ENCODE data around the gene CCDC88B.
"Not testable (repeated sequence)": the region's sequence is repeated elsewhere in the genome, so short reads cannot be mapped to it uniquely, and the experiment has no call there.

CCDC88B gene

GRCh38 chr11:64305691-64306562 lies 34.1 kb upstream of the CCDC88B start:
- DNase-seq, result peak; percentile 40 to 70

DNA sequence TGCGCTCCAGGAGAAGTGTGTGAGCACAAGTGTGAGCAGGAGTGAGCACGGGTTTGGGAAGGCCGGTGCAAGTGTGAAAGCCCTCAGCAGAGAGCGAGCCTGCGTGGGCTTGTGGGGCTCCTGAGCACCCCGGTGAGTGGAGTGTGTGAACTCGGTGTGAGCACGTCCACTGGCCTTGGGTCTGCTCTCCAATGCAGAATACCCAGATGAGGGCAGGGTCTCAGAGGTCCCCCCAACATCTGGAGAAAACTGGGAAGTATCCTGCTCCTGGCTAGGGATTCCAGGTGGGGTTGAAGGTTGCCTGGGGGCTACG lies 33.5 kb upstream of the CCDC88B start:
- no peak for DNase-seq

GRCh38 chr11:64306876-64307622 lies 33.0 kb upstream of the CCDC88B start:
- DNase-seq, result no peak

DNA sequence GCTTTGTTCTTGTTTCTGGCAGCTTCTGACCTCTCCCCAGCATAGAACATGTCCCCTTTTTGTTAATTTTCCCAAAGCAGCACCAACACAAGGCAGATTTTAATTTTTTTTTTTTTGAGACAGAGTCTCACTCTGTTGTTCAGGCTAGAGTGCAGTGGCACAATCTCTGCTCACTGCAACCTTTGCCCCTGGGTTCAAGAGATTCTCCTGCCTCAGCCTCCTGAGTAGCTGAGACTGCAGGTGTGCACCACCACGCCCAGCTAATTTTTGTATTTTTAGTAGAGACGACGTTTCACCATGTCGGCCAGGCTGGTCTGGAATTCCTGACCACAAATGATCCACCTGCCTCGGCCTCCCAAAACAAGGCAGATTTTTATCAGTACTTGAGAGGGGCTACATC lies 32.2 kb upstream of the CCDC88B start:
- not testable (repeated sequence) for DNase-seq

DNA sequence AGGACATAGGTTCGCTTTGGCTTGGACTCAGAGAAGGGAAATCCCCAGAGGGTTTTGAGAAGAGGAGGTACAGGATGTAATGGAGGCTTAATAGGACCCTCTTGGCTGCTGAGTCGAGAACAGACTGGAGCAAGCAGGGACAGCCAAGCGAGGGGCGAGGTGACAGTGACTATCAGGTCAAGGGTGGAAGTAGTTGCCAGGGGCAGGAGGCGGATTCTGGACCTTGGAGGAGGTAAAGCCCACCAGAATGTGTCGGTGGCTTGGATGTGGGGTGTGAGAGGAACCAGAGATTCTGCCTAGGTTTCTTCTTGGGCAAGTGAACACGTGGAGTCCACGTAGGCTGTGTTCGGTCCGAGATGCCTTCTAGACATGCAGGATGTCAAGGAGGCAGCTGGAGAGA lies 27.1 kb upstream of the CCDC88B start:
- DNase-seq, result no peak

GRCh38 chr11:64313491-64314145 lies 26.4 kb upstream of the CCDC88B start:
- no peak for DNase-seq

- DNase-seq, result no peak
Measured at GRCh38 chr11:64314146-64314804, 25.7 kb upstream of the CCDC88B start.

DNA sequence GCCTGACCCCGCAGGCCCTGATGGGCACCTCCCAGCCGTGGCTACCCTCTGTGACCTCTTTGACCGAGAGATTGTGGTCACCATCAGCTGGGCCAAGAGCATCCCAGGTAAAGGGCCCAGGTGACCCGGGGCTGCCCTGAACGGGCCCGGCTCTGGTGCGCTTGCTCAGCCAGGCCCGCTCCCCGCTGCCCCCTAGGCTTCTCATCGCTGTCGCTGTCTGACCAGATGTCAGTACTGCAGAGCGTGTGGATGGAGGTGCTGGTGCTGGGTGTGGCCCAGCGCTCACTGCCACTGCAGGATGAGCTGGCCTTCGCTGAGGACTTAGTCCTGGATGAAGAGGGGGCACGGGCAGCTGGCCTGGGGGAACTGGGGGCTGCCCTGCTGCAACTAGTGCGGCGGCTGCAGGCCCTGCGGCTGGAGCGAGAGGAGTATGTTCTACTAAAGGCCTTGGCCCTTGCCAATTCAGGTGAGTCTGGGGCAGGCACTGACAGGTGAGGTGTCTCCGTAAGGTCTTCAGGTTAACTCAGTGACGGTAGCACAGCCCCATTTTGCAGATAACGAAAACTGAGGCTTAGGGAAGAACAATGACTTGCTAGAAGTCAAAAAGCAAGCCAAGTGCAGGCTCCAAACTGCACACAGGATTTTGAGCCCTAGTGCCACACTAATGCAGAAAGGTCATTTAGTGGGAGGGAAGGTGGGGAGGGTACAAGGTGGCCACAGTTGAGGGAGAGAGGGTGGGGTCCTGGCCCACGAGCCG lies 25.0 kb upstream of the CCDC88B start:
- no peak for DNase-seq

- DNase-seq, result not testable (repeated sequence)
Measured at GRCh38 chr11:64315667-64316526, 24.1 kb upstream of the CCDC88B start.

- peak in 1 of 2 experiments; percentile 58 for DNase-seq
Measured at GRCh38 chr11:64316672-64317324, 23.2 kb upstream of the CCDC88B start.

DNA sequence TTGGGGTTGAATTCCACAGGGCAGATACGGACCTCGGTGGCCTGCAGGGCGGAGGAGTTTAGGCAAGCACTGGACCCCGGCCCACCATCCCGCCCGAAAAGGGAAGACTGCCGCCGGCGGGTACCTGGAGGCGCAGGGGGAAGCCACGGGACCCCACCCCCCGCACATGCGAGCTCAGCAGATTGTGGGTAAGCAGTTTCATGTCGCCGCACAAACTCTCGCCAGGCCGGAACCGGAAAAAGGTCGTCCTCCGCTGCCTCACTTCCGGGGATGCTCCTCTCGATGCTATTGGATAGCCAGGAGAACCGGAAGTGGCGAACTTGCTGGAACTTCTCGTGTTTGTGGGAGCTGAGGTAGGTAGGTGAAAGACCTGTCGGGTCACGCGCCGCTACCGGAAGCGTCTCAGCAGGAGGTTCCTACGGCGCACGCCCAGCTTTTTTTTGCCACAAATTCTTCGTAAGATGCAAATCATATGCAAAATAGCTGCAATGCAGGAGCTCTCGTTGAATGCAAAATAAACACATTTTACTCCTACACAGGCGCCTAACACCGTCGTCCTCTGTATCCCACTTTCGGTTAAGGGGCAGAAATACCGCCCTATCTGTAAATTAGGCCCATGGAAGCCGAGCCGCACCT lies 22.6 kb upstream of the CCDC88B start, which contains the start of gene TRMT112:
TSS of gene TRMT112 (minus strand) at position 235 of the 636 bp plus-strand sequence. CDS start at position 202, 33 bp downstream.
- peak; percentile 97 to 98 for DNase-seq

- DNase-seq, result peak; percentile 83 to 95
Measured at GRCh38 chr11:64317961-64318765, 21.8 kb upstream of the CCDC88B start, which contains the start of gene PRDX5. TSS of gene PRDX5 (plus strand) at chr11:64318121. CDS start at chr11:64318216, 95 bp downstream.

DNA sequence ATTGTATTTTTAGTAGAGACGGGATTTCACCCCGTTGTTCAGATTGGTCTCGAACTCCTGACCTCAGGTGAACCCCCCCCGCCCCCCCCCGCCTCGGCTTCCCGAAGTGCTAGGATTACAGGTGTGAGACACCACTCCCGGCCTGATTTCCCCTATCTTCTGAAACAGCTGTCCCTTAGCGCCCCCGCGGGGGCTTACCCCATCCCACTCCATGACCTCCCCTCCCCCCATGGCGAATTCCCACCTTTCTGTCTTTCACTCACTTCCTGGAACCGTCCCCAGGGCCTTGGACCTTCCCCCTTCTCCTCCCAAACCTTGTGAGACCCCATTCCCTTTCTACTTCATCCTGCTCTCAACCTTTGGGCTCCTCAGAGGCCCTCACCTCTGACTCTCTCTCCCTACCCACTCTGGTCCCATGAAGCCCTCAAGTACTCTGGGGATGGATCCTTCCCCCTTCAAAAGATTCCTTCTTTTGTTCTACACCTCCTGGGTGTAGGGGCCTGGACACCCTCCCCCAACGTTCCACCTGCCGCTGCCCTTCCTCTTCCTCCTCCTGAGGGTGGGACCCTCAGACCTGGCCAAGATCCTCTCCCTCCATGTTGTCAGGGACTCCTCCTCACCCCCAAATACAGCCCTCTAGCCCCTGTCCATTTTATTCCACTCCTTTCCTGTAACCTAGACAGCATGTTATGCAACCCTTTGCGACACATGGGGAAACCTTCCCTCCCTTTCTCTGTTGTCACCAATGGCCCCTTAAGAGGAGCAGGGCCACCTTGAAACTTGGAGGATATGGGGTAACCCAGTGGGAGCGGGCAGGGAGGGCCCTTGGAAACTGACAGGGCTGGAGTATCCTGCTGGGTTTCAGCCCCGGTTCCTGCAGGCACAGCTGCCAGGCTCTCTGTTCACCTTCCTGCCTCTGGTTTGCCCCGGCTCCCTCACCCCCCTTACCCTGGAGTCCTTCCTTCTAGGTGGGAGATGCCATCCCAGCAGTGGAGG lies 20.9 kb upstream of the CCDC88B start:
- DNase-seq, result no peak

- DNase-seq, result no peak
Measured at GRCh38 chr11:64320556-64320955, 19.4 kb upstream of the CCDC88B start.

DNA sequence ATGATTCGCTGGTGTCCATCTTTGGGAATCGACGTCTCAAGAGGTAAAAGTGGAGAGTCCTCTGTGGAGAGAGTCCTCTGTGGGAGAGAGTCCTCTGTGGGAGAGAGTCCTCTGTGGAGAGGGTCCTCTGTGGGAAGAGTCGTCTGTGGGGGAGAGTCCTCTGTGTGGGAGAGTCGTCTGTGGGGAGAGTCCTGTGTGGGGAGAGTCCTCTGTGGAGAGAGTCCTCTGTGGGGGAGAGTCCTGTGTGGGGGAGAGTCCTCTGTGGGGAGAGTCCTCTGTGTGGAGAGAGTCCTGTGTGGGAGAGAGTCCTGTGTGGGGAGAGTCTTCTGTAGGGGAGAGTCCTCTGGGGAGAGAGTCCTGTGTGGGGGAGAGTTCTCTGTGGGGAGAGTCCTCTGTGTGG lies 19.0 kb upstream of the CCDC88B start:
- no peak for DNase-seq

DNA sequence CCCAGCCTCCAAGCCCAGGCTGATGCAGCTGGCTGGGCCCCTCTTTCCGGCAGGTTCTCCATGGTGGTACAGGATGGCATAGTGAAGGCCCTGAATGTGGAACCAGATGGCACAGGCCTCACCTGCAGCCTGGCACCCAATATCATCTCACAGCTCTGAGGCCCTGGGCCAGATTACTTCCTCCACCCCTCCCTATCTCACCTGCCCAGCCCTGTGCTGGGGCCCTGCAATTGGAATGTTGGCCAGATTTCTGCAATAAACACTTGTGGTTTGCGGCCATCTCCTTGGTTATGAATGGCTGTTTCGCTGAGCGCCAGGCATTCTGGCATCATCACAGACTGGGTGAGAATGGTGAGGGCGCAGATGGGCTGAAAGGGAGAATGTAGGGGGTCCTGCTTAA lies 18.5 kb upstream of the CCDC88B start:
- DNase-seq, result no peak

- no peak for DNase-seq
Measured at GRCh38 chr11:64322925-64323260, 17.1 kb upstream of the CCDC88B start.

- no peak for DNase-seq
Measured at GRCh38 chr11:64323373-64323772, 16.6 kb upstream of the CCDC88B start.

Measured in SW 1271 (cell line).